Breast epithelium (tissue), 4 donors: ENCODE measurements around the gene AFF3. TPM values are rescaled to one million over a fixed set of nuclear protein-coding genes. Genes with fewer than 3 reads are reported as not detected.

ENCODE experiments used
- DNase-seq, 2 donors: peaks; one replicate each; pipeline ENCODE4 v3.0.0-alpha.2; 2019; ENCODE audit warnings: low spot score in 2 of 2
- H3K27ac ChIP-seq, 2 donors: fragments of 200-600 bp; sonication (generic) in 1 of 2; one replicate each; pipeline ENCODE4 v1.5.1; 2016 to 2019; ENCODE audit warnings: mild to moderate bottlenecking in 1 of 2
- H3K27me3 ChIP-seq, 2 donors: fragments of 200-600 bp; sonication (generic) in 1 of 2; one replicate each; pipeline versions ENCODE4 v1.5.1 to v1.6.0; 2017 to 2019; ENCODE audit warnings: control low read depth in 1 of 2, mild to moderate bottlenecking in 1 of 2
- H3K36me3 ChIP-seq: fragments of 200-600 bp; one replicate; pipeline ENCODE4 v1.5.1; 2019
- H3K4me1 ChIP-seq, 2 donors: fragments of 200-600 bp; sonication (generic); one replicate each; pipeline ENCODE4 v1.5.1; 2016 to 2019; ENCODE audit warnings: control low read depth in 1 of 2
- H3K4me3 ChIP-seq, 3 donors: fragments of 200-600 bp; sonication (generic); 1 replicate in 2 of 3; 2 replicates in 1 of 3; pipeline ENCODE4 v1.5.1; 2016 to 2019; ENCODE audit warnings: mild to moderate bottlenecking in 3 of 3, moderate library complexity in 2 of 3
- H3K9me3 ChIP-seq, 2 donors: fragments of 200-600 bp; sonication (generic) in 1 of 2; one replicate each; pipeline ENCODE4 v1.5.1; 2016 to 2019; ENCODE audit warnings: control low read depth in 1 of 2
- POLR2A ChIP-seq: fragments of 450-650 bp; IDR thresholded peaks from one replicate; pipeline ENCODE4 v1.6.1; 2016; ENCODE audit warnings: antibody characterized with exemption, mild to moderate bottlenecking, moderate library complexity
- POLR2AphosphoS5 ChIP-seq, 3 donors: sonication (generic); formaldehyde crosslinking; IDR thresholded peaks; one replicate each; pipeline ENCODE4 v1.6.1; 2017; ENCODE audit warnings: antibody characterized with exemption in 3 of 3
- intact Hi-C: fragments of 100-400 bp; cut with DNase I; formaldehyde crosslinking; loops from one replicate; pipeline ENCODE4 v1.15.1; 2023; ENCODE audit warnings: low total_unique reads
- total RNA-seq, 3 donors: library from RNA; depleted of rRNA; stranded (reverse); fragments of >200 nt; gene quantifications; one replicate each; pipeline ENCODE4 v1.1.0, GENCODE V29; 2016
- TF ChIP-seq, protein P1 (sequence below), 3 donors: fragments of 450-650 bp; IDR thresholded peaks; one replicate each; pipeline ENCODE4 v1.5.1; 2016 to 2017; ENCODE audit warnings: antibody characterized with exemption in 3 of 3, mild to moderate bottlenecking in 3 of 3, moderate library complexity in 3 of 3

AFF3 gene
- total RNA-seq, 3 donors from 2014 or later, result 8.2 to 116 (median 63.6) TPM

- Histone ChIP-seq H3K9me3 (no peaks in the 10 kb centered on the region), H3K4me3 (no peak overlapping the region), H3K36me3 (no peaks in the 10 kb centered on the region), H3K27ac (no peak overlapping the region), H3K4me1 (no peaks in the 10 kb centered on the region), H3K27me3 (no peaks in the 10 kb centered on the region)
- intact Hi-C loops, result loop anchor here (10.0 kb wide), 1 partner anchor 357 kb away; no protein-coding TSS in a partner anchor
- TF ChIP-seq POLR2AphosphoS5 (IDR thresholded peaks at IDR 0.05), result no peak
- DNase-seq, result no peak
Observed at GRCh38 chr2:99607861-99608491, 534.4 kb downstream of the AFF3 start.

GRCh38 chr2:99607454-99607853 is 534.9 kb downstream of the AFF3 start:
- H3K9me3 ChIP-seq, result no peaks in the 10 kb centered on the region
- intact Hi-C loops, result loop anchor here (10.0 kb wide), 1 partner anchor 357 kb away; no protein-coding TSS in a partner anchor
- H3K36me3 ChIP-seq, result no peaks in the 10 kb centered on the region
- H3K4me1 ChIP-seq, result no peaks in the 10 kb centered on the region
- DNase-seq, result no peak
- TF ChIP-seq POLR2AphosphoS5 (IDR thresholded peaks at IDR 0.05) (no peak), POLR2A (no peak)
- H3K27me3 ChIP-seq, result no peaks in the 10 kb centered on the region
- no peak overlapping the region for H3K27ac ChIP-seq
- H3K4me3 ChIP-seq, result no peak overlapping the region

GRCh38 chr2:99605036-99605435 is 537.4 kb downstream of the AFF3 start:
- TF ChIP-seq POLR2AphosphoS5 (IDR thresholded peaks at IDR 0.05) (no peak), POLR2A (no peak)
- TF ChIP-seq, protein P1, sequence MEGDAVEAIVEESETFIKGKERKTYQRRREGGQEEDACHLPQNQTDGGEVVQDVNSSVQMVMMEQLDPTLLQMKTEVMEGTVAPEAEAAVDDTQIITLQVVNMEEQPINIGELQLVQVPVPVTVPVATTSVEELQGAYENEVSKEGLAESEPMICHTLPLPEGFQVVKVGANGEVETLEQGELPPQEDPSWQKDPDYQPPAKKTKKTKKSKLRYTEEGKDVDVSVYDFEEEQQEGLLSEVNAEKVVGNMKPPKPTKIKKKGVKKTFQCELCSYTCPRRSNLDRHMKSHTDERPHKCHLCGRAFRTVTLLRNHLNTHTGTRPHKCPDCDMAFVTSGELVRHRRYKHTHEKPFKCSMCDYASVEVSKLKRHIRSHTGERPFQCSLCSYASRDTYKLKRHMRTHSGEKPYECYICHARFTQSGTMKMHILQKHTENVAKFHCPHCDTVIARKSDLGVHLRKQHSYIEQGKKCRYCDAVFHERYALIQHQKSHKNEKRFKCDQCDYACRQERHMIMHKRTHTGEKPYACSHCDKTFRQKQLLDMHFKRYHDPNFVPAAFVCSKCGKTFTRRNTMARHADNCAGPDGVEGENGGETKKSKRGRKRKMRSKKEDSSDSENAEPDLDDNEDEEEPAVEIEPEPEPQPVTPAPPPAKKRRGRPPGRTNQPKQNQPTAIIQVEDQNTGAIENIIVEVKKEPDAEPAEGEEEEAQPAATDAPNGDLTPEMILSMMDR (IDR thresholded peaks at IDR 0.05), result no peak
- Histone ChIP-seq H3K27me3 (no peaks in the 10 kb centered on the region), H3K4me1 (no peaks in the 10 kb centered on the region), H3K36me3 (no peaks in the 10 kb centered on the region), H3K4me3 (no peak overlapping the region), H3K27ac (no peak overlapping the region), H3K9me3 (no peaks in the 10 kb centered on the region)
- intact Hi-C loops, result loop anchor here (10.0 kb wide), 1 partner anchor 360 kb away; no protein-coding TSS in a partner anchor
- DNase-seq, result no peak

DNA sequence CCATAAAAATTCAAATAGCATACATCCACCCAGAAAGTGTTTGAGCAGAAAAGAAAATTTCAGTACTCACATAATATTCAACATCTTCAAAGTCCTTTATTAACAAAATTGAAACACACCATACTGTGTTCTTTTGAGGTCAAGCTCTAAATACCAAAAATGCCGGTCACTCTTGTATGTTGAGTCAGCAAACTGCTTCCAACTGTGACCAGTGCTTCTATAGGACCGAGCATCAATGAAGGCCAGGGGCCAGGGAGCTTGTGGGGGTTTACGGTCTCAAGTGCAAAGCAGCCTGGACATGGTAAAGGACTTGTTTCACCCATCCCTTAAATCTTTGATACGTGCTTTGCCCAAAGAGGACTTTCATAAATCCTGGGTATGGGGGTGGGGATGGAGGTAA is 539.9 kb downstream of the AFF3 start:
- Histone ChIP-seq H3K36me3 (no peaks in the 10 kb centered on the region), H3K4me1 (no peaks in the 10 kb centered on the region), H3K27ac (no peak overlapping the region), H3K27me3 (no peaks in the 10 kb centered on the region), H3K9me3 (no peaks in the 10 kb centered on the region), H3K4me3 (no peak overlapping the region)
- TF ChIP-seq POLR2AphosphoS5 (IDR thresholded peaks at IDR 0.05) (no peak), POLR2A (no peak)
- TF ChIP-seq, protein P1 (IDR thresholded peaks at IDR 0.05), result no peak
- intact Hi-C loops, result loop anchor here (10.0 kb wide), 1 partner anchor 362 kb away; no protein-coding TSS in a partner anchor
- no peak for DNase-seq

DNA sequence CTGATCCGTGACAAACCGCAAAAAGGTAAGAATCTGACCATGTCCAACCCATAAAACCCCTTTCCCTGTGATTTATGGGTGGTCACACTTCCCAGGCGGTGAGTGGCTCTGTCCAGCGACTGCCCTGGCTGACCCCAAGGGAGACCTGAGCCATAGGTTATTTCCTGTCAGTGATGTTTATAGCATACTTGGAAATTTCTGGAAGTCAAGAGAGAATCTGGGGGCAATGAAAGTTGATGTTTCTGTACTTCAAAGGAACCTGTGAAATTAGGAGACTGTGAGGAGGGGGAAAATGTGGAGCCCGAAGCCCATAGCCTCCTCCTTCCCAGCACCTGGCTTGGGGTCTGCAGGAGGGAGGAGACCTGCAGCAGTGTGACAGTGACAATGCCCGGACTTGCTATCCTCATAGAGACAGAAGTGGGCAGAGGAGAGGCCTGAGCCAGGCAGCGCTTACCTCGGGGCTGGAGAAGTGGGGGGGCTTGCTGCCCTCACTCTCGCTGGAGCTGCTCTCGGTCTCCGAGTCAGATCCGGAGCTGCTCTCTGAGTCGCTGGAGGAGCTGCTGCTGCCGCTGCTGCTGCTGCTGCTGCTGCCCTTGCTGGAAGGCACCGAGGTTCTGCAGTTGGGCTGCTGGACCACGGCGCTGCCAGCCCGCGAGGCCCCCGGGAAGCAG is 541.3 kb downstream of the AFF3 start:
- intact Hi-C loops, result loop anchor here (10.0 kb wide), 1 partner anchor 364 kb away; no protein-coding TSS in a partner anchor
- no peaks in the 10 kb centered on the region for H3K4me1 ChIP-seq
- no peak for DNase-seq
- H3K4me3 ChIP-seq, result peak overlapping the region in 2 of 3 donors; percentile 20
- no peak overlapping the region for H3K27ac ChIP-seq
- no peaks in the 10 kb centered on the region for H3K27me3 ChIP-seq
- no peaks in the 10 kb centered on the region for H3K9me3 ChIP-seq
- TF ChIP-seq POLR2AphosphoS5 (IDR thresholded peaks at IDR 0.05), result no peak
- TF ChIP-seq, protein P1 (IDR thresholded peaks at IDR 0.05), result no peak
- no peak for TF ChIP-seq POLR2A
- no peaks in the 10 kb centered on the region for H3K36me3 ChIP-seq

DNA sequence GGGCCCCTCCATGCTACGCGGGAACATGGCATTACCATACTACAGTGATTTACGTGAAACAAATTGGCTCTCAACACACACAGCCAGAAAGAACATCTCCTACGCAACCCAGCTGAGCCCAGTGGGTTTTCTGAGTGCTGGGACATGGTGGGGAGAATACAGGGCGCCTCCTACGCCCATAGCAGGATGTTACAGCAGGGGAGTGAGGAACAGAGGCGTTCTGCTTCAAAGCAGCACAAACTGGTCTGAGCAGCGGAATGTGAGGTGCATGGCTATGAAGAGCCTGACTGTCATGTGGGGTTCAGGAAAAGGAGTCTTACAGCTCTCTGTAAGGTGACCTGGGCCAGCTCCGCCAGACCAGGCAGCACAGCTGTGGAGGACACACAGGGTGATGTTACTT is 543.9 kb downstream of the AFF3 start:
- Histone ChIP-seq H3K4me3 (no peak overlapping the region), H3K27ac (no peak overlapping the region), H3K9me3 (no peaks in the 10 kb centered on the region), H3K27me3 (no peaks in the 10 kb centered on the region), H3K36me3 (no peaks in the 10 kb centered on the region), H3K4me1 (no peaks in the 10 kb centered on the region)
- DNase-seq, result no peak
- intact Hi-C loops, result no loop called here
- no peak for TF ChIP-seq POLR2AphosphoS5 (IDR thresholded peaks at IDR 0.05)
- TF ChIP-seq, protein P1 (IDR thresholded peaks at IDR 0.05), result no peak
- no peak for TF ChIP-seq POLR2A
